ENCODE data around the gene DYNLT4.
A peak's percentile ranks its signal among the peaks of the same experiment; 100 is the strongest.

- TF ChIP-seq CTCF (IDR thresholded peaks at IDR 0.05; ENCODE audit: extremely low read depth in 1 of 2, insufficient read depth in 1 of 2, low read depth in 1 of 2, low read length in 2 of 2) (no peak), POLR2AphosphoS5 (IDR thresholded peaks at IDR 0.05; ENCODE audit: insufficient read depth, low read depth, low read length) (no peak), MAX (IDR thresholded peaks at IDR 0.05; ENCODE audit: insufficient read depth, insufficient read length) (no peak), POLR2A (IDR thresholded peaks at IDR 0.05; ENCODE audit: low read depth, low read length) (peak; percentile 29), EZH2 (IDR thresholded peaks at IDR 0.05; ENCODE audit: borderline replicate concordance, low read depth, low read length, severe bottlenecking) (no peak), FOS (IDR thresholded peaks at IDR 0.05; ENCODE audit: borderline replicate concordance, insufficient read depth, low read length) (no peak), JUN (IDR thresholded peaks at IDR 0.05; ENCODE audit: borderline replicate concordance, insufficient read depth, insufficient read length, low read depth) (no peak), MYC (IDR thresholded peaks at IDR 0.05; ENCODE audit: low read depth, low read length) (no peak)
Observed at GRCh38 chr1:44801491-44802305, 5.5 kb downstream of the DYNLT4 start.
